GM06990 (cell line): ENCODE data around the gene FEV.

Experiments used
- DNase-seq: peaks from one replicate; pipeline ENCODE4 v3.0.0-alpha.2; 2011; ENCODE audit not compliant: insufficient read length; ENCODE audit errors: extremely low read depth
- H3K27me3 ChIP-seq: replicated peaks from 2 replicates; pipeline ENCODE4 v1.6.0; 2011; ENCODE audit warnings: low read length; ENCODE audit not compliant: control insufficient read depth, insufficient read depth
- H3K36me3 ChIP-seq: 2 replicates; pipeline ENCODE4 v1.5.1; 2011; ENCODE audit warnings: low read length; ENCODE audit not compliant: control insufficient read depth, insufficient read depth
- H3K4me3 ChIP-seq: replicated peaks from 2 replicates; pipeline ENCODE4 v1.5.1; 2011; ENCODE audit warnings: low read depth, mild to moderate bottlenecking, control low read depth, low read length
- CTCF ChIP-seq: IDR thresholded peaks from 2 replicates; pipeline ENCODE4 v1.5.1; 2011; ENCODE audit warnings: low read length, control low read depth, mild to moderate bottlenecking, inconsistent platforms; ENCODE audit not compliant: insufficient read depth, poor library complexity, severe bottlenecking

The FEV gene

GRCh38 chr2:219024059-219024458 is 39.1 kb upstream of the FEV start:
- no peak for TF ChIP-seq CTCF

GRCh38 chr2:219023045-219023605 is 38.1 kb upstream of the FEV start:
- H3K36me3 ChIP-seq, result no peaks in the 10 kb centered on the region
- no peak for TF ChIP-seq CTCF
- H3K4me3 ChIP-seq, result no peak overlapping the region
- no peak for DNase-seq
- peaks cover 1% of the 10 kb centered on the region; the same call in 1 of the 2 replicates for H3K27me3 ChIP-seq

More at GRCh38 chr2:219024059-219024458, 39.1 kb upstream of the FEV start:
- Histone ChIP-seq H3K4me3 (no peak overlapping the region), H3K36me3 (no peaks in the 10 kb centered on the region), H3K27me3 (peaks cover 1% of the 10 kb centered on the region; the same call in 1 of the 2 replicates)
- no peak for DNase-seq

- TF ChIP-seq CTCF, result no peak
- H3K27me3 ChIP-seq, result peaks cover 1% of the 10 kb centered on the region; the same call in 1 of the 2 replicates
- no peak for DNase-seq
- H3K4me3 ChIP-seq, result no peak overlapping the region
- H3K36me3 ChIP-seq, result no peaks in the 10 kb centered on the region
Measured at GRCh38 chr2:219022616-219023015, 37.6 kb upstream of the FEV start.

GRCh38 chr2:219022041-219022440 is 37.1 kb upstream of the FEV start:
- TF ChIP-seq CTCF, result no peak
- no peaks in the 10 kb centered on the region for H3K36me3 ChIP-seq
- H3K27me3 ChIP-seq, result peaks cover 1% of the 10 kb centered on the region; the same call in 1 of the 2 replicates
- no peak for DNase-seq
- no peak overlapping the region for H3K4me3 ChIP-seq

- Histone ChIP-seq H3K27me3 (peaks cover 1% of the 10 kb centered on the region; the same call in 1 of the 2 replicates), H3K4me3 (no peak overlapping the region)
- no peak for TF ChIP-seq CTCF
Measured at GRCh38 chr2:219021591-219021990, 36.6 kb upstream of the FEV start.

GRCh38 chr2:219020604-219021365 is 35.8 kb upstream of the FEV start:
- no peak for TF ChIP-seq CTCF
- DNase-seq, result no peak
- peaks cover 1% of the 10 kb centered on the region; the same call in 1 of the 2 replicates for H3K27me3 ChIP-seq
- H3K36me3 ChIP-seq, result no peaks in the 10 kb centered on the region
- H3K4me3 ChIP-seq, result no peak overlapping the region

More at GRCh38 chr2:219021591-219021990, 36.6 kb upstream of the FEV start:
- H3K36me3 ChIP-seq, result no peaks in the 10 kb centered on the region
- no peak for DNase-seq
